GM19238 (cell line): Measurements from ENCODE around the gene ASB4.
"Not testable (repeated sequence)": the region's sequence is repeated elsewhere in the genome, so short reads cannot be mapped to it uniquely, and the experiment has no call there.

ENCODE experiments used
- DNase-seq: peaks from one replicate; pipeline ENCODE4 v3.0.0; 2011; ENCODE audit warnings: low spot score; ENCODE audit not compliant: insufficient read length

Gene ASB4

DNA sequence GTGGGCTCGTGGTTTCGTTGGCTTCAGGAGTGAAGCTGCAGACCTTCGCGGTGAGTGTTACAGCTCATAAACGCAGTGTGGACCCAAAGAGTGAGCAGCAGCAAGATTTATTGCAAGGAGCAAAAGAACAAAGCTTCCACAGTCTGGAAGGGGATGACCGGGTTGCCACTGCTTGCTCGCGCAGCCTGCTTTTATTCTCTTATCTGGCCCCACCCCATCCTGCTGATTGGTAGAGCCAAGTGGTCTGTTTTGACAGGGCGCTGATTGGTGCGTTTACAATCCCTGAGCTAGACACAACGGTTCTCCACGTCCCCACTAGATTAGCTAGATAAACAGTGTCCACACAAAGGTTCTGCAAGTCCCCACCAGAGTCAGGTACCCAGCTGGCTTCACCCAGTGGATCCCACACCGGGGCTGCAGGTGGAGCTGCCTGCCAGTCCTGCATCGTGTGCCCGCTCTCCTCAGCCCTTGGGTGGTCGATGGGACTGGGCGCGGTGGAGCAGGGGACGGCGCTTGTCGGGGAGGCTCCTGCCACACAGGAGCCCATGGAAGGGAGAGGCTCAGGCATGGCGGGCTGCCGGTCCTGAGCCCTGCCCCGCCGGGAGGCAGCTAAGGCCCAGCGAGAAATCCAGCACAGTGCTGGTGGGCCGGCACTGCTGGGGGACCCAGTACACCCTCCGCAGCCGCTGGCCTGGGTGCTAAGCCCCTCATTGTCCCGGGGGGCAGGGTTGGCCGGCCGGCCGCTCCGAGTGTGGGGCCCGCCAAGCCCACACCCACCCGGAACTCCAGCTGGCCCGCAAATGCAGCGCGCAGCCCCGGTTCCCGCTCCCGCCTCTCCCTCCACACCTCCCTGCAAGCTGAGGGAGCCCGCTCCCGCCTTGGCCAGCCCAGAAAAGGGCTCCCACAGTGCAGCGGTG, 66.5 kb downstream of the ASB4 start:
- DNase-seq = not testable (repeated sequence)

DNA sequence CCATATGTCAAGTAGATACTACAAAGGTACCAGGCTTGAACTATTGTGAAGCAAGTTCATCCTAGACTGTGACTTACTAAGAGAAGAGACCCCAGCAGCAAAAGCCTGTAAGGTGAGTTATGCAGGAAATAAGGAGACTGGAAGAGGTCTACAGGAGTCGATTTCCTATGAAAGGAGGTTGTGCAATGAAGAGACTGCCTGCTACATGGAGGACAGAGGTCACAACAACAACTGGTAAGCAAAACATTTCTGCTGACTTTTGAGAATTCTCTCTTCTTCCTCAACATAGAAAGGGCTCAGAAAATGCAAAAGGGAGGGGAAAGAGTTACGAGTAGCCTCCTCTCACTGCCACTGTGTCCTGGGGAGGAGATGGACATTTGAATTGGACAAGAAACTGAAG, 68.2 kb downstream of the ASB4 start:
- DNase-seq = no peak

DNA sequence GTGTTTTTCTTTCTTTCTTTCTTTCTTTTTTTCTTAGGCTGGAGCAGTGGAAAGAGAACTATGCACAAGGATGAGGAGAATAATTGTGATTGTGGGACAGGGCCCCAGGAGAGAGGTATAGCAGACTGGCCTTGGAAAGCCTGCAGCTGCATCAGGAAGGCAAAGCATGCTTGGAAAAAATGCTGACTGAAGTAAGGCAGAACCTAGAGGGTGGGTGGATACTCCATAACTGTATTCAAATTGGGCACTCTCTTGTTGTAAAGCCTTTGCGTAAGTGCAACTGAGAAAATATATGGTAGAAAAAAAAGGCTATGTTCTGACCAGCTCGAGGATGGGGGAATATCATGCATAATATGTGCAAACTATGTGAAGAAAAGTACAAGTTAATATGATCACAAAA, 71.0 kb downstream of the ASB4 start:
- no peak for DNase-seq

DNA sequence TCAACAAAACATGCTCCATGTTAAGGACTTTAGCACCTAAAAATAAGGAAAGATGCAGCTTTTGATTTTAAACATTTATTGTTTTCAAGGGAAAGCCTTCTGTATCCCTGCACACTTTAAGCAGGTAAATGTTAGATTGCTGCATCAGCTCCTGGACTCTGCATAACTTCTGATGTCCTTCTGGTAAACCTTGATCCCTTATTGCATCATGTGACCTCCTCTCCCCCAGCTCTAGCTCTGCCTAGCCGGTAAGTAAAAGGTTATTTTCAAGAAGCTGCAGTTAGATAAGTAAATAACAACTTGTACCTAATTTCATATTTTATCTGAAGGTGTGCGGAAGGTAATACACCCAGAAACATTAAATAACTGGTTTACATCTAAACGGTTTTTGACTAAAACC, 73.1 kb downstream of the ASB4 start:
- DNase-seq = no peak

DNA sequence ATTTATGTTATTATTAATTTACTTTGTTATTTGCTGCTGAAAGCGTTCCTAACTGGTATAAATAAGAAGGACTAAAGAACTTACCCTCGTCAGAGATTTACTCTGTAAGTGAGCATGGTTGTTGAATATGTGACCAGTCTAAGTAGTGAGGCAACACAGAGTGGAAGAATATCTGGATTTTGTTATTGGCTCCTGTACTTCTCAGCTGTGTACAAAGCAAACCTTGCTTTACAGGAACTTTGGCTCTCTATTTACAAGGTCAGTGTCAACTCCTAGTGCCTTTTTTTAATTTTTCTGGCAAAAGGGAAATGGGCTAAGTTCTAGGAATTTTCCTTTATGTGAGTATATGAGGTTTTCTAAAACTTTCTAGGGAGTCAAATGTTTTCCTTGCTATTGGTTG, 74.9 kb downstream of the ASB4 start:
- DNase-seq = no peak

DNA sequence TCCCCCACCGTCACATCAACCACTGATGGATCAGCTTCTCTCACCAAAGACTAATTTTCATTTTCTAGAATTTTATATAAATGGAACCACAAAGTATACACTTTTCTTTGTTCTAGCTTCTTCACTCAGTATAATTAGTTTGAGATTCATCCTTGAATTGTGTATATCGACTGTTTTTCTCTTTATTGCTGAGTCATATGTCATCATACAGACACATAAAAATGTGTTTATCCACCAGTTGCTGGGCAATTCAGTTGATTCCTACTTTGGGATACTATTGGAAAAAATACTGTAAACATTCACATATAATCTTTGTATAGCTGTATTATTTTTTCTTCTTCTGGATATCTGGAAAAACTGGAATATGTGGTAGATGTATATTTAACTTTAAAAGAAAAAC, 84.0 kb downstream of the ASB4 start:
- no peak for DNase-seq

DNA sequence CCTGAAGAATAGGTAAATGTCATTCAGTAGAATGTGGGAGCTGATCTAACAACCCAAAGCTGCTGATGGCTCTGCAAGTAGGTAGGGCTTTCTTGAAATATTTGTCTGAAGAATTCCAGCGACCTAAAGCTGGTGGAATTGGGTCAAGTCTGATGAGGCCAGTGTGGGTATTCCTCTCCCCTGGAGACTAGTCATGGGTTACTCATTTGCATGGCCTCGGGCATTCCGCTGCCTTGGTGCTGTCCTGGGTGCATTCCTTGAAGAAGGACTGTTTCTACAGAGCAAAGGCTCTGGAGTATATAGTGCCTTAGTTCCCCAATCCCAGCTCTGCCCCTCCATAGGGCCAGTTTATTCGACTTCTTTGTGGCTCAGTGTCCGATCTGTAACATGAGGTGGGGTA, 91.4 kb downstream of the ASB4 start:
- DNase-seq = no peak

DNA sequence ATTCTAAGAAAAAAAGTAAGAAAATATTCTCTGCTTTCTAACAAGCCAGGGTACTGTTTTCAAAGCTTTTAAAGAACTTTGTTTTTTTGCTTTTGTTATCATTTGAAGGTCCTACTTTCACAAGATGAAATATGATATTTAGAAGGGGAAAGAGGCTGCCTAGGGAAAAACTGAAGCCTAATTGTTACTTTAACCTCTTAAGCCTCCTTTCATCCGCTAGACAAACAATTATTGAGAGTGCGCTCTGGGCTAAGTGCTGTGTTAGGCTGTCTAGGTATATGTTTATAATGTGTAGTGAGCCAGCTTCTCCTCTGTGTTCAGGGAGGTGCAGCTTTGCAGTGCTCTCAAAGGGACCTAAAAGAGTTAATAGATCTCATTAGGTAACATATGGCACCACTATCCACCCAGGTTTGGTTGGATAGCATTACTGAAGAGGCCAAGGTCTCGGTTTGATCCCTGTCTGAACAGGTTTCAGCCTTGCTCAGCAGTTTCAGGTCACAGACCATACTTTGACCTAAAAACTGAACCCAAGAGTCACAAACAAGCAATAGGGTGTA, 92.6 kb downstream of the ASB4 start:
- DNase-seq = no peak

DNA sequence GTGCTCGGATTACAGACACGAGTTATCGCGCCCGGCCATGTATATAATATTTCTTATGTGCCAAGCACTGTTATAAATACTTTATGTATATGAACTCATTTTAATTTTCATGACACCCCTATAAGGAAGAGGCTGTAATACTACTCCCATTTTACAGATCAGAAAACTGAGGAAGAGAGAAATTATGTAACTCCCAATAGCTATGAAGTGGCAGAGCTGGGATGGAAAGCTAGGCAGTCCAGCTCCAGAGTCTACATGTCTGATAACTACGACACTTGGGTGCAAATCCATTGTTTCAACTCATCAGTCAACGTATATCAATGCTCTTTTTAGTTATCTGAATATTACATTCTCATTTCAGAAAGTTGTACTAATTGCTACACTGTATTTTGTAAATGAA, 93.6 kb downstream of the ASB4 start:
- no peak for DNase-seq

DNA sequence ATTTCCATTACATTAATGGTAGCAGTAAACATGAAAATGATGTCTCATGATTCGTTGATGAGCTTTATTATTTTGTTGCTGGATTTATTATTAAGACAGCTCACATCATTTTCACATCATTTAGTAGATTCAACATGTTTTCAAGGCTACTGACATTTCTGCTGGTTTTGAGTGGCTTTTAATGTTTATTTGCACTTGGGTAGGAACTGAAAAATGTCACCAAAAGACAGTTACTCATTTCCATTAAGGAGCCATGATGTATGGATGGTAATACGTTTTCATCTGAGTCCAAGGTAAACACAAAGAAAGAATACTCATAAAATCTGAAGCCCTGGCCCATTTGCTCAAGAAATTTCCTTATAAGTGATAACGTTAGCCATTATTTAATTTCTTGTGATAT, 95.7 kb downstream of the ASB4 start:
- no peak for DNase-seq

DNA sequence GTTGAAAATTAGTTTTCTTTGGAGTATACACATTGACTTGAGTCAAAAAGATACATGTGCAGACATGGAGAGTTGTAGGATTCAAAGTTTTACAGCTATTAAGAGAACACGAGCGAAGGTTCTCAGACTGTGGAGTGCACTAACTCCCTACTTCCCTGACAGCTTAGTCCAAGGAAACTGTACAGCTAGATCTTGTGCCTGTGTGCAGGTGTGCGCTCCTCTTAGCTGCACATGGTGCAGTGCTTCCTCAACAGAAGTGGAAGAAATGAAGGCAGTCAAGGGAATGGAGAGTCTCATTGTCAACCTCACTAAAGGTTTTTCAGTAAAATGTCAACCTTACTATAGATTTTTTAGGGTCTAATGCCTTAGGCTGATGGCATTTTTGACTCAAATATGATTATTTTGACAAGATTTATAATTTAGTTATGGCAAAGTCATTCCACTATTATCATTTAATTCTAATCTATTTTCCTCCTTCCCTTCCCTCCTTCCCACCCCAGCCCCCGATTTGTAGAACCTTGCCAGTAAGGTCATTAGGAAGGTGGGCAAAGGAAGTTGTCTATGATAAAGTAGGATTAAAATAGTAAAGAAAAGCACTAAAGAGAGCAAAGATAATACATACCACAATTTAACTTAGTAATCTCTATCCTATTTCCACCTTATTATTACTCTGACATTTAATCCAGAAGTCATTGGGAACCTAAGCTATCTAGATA, 97.0 kb downstream of the ASB4 start:
- DNase-seq = no peak

DNA sequence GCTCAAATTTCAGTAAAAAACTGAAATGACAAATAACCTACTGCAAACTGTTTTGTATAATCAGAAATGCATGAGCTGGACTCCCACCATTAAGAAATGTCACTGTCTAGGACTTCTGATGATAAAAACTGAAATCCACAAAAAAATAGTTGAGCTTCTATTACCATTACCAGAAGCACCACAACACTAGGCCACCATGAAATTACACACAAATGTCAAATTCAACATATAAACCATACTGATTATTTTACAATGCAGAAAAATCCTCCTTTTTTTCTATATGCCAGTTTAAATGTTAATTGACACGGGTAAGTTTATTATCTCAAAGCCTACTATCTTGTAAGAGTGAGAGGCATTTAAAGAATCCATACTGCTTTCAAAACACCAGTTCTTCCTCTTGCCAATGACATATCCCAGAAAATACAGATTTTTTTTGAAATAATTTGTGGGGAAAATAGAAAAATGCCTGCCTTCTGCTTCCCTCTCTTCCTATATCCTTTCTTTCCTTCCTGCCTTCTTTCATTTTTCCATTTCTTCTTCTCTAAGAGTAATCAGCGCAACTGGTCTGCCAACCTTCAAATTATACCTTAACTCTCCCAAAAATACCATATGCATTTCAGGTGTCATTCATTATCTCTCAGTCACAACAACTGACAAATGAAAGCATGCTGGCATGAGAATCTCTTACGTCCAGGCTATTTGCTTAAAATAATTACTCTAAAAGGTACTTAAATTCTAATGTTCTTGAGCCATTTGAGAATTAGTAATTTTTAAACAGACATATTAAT, 98.3 kb downstream of the ASB4 start:
- DNase-seq = no peak

DNA sequence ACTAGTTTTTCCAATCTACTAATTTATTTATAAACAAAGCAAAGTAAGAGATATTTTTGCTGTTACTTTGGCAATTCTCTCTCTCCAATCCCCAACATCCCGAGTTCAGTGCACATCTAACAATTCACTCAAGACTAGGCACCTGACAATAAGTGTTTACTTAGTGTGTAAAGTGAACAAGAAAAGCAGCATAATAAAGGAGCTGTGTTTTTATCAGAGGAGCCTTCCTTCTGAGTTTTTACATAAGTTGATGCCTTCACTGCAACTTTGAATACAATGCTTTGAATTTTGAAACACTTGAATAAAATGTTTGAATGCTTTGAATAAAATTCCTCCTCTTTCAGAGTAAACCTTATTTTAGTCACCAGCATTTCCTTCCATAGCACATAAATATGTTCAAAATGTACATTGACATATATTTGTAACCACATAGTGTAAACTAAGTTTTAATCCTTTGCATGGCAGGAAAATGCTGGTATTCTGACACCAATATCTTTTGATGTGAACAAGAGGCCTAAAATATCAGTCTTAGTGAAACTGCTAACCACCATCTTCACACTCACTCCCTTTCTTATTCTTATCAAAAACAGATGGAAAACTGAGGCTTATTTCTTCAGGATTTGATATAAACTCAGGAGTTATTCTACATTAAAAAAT, 99.2 kb downstream of the ASB4 start:
- no peak for DNase-seq

DNA sequence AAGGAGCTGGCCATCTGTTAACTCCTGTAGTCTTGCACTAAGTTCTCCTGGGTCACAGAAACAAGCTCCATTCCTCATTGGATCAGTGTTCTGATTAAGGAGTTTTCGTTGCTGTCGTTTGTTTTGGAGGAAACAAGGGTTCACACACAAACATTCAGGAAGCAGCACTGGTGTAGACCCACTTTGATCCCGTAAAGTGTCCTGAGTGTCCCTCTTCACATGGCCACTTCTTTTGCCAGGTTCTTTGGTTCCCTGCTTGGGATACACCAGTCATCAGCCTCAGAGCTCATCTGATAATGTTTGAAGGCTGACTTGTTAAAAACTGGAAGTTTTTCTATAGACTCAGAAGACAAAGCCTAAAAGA, 99.7 kb downstream of the ASB4 start:
- no peak for DNase-seq

DNA sequence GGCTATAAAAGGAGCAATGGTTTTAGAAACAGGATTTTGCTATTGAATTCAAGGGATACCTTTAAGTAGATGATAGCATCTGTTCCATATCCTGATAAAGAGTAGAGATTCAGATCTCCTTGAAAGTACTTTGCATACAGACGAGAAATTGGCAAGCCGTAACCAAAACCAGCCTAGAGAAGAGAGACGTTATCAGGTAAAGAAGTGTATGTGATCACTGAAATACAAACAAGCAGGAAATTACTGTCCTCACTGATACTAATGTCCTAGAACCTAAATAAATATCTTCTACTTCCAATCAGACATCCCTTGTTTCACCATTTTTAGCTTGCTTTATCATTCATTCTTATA, 101.2 kb downstream of the ASB4 start:
- DNase-seq = no peak

DNA sequence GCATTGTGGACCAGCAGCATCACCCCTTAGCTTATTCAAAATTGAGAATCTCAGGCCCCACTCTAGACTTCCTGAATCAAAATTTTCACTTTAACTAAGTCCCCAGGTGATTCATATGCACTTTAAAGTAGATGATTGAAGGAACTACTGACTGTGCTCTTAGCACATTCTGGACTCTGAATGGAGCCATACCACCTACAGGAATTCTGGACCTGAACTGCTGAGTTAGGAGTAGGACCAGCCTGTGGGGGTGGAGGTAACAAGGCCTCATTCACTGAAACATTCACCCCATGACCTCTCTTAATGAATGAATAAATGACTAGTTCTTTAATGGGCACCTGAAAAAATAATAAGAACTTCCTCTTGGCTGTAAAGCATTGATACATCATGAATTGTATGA, 103.3 kb downstream of the ASB4 start:
- DNase-seq = no peak

DNA sequence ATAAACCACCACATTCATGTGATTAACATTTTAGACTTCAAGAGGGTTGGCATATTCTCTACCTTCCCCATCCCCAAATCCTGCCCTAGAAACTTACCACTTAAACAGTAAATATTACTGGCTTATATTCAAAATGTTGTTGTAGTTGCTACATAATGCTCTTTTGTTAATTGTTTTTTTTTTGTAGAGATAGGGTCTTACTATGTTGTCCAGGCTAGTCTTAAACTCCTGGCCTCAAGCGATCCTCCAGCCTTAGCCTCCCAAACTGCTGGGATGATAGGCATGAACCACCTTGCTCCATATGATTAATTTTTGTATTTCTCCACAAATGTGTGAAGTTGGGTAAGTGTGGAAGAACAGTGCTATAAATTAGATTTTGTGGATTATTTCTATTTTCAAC, 104.0 kb downstream of the ASB4 start:
- DNase-seq = no peak
